ENCODE results near the gene ZNF185. TPM values are rescaled to one million over a fixed set of nuclear protein-coding genes. Genes with fewer than 3 reads are reported as not detected.

The ZNF185 gene
- total and polyA plus RNA-seq, 4 donors, result 2.6 to 13.5 (median 6.4) TPM

DNA sequence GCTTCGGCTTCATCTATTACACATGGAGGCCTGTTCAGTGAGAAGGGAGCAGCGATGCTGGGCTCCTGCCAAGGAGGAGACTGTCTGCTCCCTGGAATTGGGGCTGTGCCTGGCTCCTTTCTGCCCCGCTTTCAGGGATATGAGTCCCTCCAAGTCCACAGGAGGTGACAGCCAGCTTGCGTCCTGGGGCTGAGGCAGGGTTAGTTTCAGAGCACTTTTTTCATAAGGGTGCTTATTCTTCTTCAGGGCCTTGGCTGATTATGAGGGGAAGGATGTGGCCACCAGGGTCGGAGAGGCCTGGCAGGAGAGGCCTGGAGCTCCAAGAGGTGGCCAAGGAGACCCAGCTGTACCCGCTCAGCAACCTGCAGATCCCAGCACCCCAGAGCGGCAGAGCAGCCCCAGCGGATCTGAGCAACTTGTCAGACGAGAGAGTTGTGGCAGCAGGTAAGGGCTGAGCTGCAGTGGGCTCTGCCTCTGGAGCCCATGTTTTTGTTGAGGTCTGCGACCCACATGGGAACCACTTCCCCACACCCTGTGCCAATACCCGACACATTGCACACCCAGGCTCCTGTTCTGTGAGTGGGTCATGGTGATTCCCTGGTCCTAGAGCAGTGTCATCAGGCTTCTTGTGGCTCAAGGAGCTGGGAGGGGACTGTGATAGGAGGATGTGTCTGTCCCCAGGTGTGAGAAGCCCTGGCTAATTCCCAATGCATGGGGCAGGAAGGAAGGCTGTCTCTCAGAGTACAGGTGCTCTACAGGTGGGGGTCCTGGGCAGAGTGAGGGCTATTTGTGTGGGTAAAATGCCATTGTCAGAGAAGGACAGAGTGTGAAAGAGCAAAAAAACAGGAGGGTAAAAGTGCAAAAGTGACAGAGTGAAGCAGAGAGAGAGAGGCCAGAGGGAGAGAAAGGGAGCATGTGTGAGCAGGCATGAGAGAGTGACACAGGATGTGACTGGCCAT, 47.4 kb downstream of the ZNF185 start:
- ATAC-seq (ENCODE audit: low FRiP score), result no peak
- intact Hi-C loops (cut with DNase I), result no loop called here

DNA sequence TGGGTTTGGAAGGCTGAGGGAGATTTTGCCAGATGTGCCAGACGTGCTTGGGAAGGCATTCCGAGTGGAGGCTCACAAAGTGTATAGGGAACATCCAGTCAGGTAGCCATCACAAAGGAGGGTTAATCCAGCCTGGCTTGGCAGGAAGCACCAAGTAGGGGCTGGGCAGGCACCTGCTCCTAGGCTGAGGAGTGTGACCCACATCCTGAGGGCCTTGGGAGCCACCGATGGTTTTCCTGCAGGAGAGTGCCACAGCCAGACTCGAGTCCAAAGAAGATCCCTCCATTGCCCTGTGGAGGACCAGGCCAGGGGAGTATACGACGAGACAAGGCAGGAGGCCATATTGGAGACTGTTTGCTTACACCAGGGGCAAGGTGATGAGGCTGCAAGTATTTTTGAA, 48.8 kb downstream of the ZNF185 start:
- Histone ChIP-seq H3K36me3 (ENCODE audit: control insufficient read depth in 1 of 2, insufficient read depth in 2 of 2, low read length in 1 of 2) (no peaks in the 10 kb centered on the region), H3K27me3 (ENCODE audit: control insufficient read depth in 1 of 2, insufficient read depth in 2 of 2, low read length in 1 of 2) (no peaks in the 10 kb centered on the region), H3K9me3 (ENCODE audit: control insufficient read depth, low read length) (no peaks in the 10 kb centered on the region), H3K4me3 (ENCODE audit: low read length in 2 of 2) (no peak overlapping the region), H3K4me1 (ENCODE audit: control insufficient read depth in 1 of 2, insufficient read depth in 2 of 2, low read length in 2 of 2) (no peaks in the 10 kb centered on the region), H3K27ac (ENCODE audit: low read depth in 1 of 2, low read length in 2 of 2) (no peak overlapping the region)
- DNase-seq, result peak in 1 of 2 donors; percentile 57
- no peak for ATAC-seq (ENCODE audit: low FRiP score)
- 86 to 88% methylated on average over 6 of the region's 6 CpGs for WGBS, 2 donors
- intact Hi-C loops (cut with DNase I), result no loop called here

More for the DNA sequence above, 47.4 kb downstream of the ZNF185 start:
- DNase-seq, result peak; percentile 40 to 41
- Histone ChIP-seq H3K9me3 (ENCODE audit: control insufficient read depth, low read length) (no peaks in the 10 kb centered on the region), H3K4me3 (ENCODE audit: low read length in 2 of 2) (no peak overlapping the region), H3K27me3 (ENCODE audit: control insufficient read depth in 1 of 2, insufficient read depth in 2 of 2, low read length in 1 of 2) (no peaks in the 10 kb centered on the region), H3K27ac (ENCODE audit: low read depth in 1 of 2, low read length in 2 of 2) (no peak overlapping the region), H3K4me1 (ENCODE audit: control insufficient read depth in 1 of 2, insufficient read depth in 2 of 2, low read length in 2 of 2) (no peaks in the 10 kb centered on the region), H3K36me3 (ENCODE audit: control insufficient read depth in 1 of 2, insufficient read depth in 2 of 2, low read length in 1 of 2) (no peaks in the 10 kb centered on the region)
- WGBS, 2 donors, result 85 to 93% methylated on average over 11 of the region's 11 CpGs

Other genes with a start within 250 kb of the ZNF185 start
- gene MAGEA3, start 199.3 kb upstream of the ZNF185 start, total RNA-seq, result not detected
- not detected for gene MAGEA3, start 199.3 kb upstream of the ZNF185 start, polyA plus RNA-seq
- gene CSAG2, start 188.8 kb upstream of the ZNF185 start, total RNA-seq, result not detected
- not detected for gene CSAG2, start 188.8 kb upstream of the ZNF185 start, polyA plus RNA-seq
- gene MAGEA2B, start 183.4 kb upstream of the ZNF185 start, total RNA-seq, result not detected
- not detected for gene MAGEA2B, start 183.4 kb upstream of the ZNF185 start, polyA plus RNA-seq
- gene CSAG1, start 164.3 kb upstream of the ZNF185 start, total RNA-seq, result not detected
- gene CSAG1, start 164.3 kb upstream of the ZNF185 start, polyA plus RNA-seq, result not detected
- not detected for gene MAGEA12, start 164.3 kb upstream of the ZNF185 start, total RNA-seq
- gene MAGEA12, start 164.3 kb upstream of the ZNF185 start, polyA plus RNA-seq, result not detected
- not detected for gene MAGEA2, start 144.2 kb upstream of the ZNF185 start, total RNA-seq
- not detected for gene MAGEA2, start 144.2 kb upstream of the ZNF185 start, polyA plus RNA-seq
- gene CSAG3, start 138.8 kb upstream of the ZNF185 start, total RNA-seq, result not detected
- gene CSAG3, start 138.8 kb upstream of the ZNF185 start, polyA plus RNA-seq, result not detected
- gene MAGEA6, start 128.4 kb upstream of the ZNF185 start, total RNA-seq, result not detected
- gene MAGEA6, start 128.4 kb upstream of the ZNF185 start, polyA plus RNA-seq, result not detected
- gene CETN2, start 67.3 kb upstream of the ZNF185 start, total RNA-seq, result 10 to 100 TPM; 22.1 to 22.8 TPM
- 10 to 100 TPM; 38.7 to 38.9 TPM for gene CETN2, start 67.3 kb upstream of the ZNF185 start, polyA plus RNA-seq
- 1 to 10 TPM; 8.1 to 9.4 TPM for gene NSDHL, start 67.0 kb upstream of the ZNF185 start, total RNA-seq
- gene NSDHL, start 67.0 kb upstream of the ZNF185 start, polyA plus RNA-seq, result 10 to 100 TPM; 10.0 to 10.1 TPM
- gene PNMA5, start 96.0 kb downstream of the ZNF185 start, total RNA-seq, result not detected
- gene PNMA5, start 96.0 kb downstream of the ZNF185 start, polyA plus RNA-seq, result not detected
- gene PNMA3, start 158.4 kb downstream of the ZNF185 start, total RNA-seq, result under 1 TPM; 0.13 to 0.57 TPM
- under 1 TPM in 1 of 2 donors, not detected in 1; 0.08 TPM for gene PNMA3, start 158.4 kb downstream of the ZNF185 start, polyA plus RNA-seq
- 1 to 10 TPM; 2.3 to 3.7 TPM for gene PNMA6A, start 174.4 kb downstream of the ZNF185 start, total RNA-seq
- 1 to 10 TPM in 1 of 2 donors, under 1 TPM in 1; 0.74 to 1.3 TPM for gene PNMA6A, start 174.4 kb downstream of the ZNF185 start, polyA plus RNA-seq

Data from aorta (tissue), 5 donors.